ENCODE data around the gene CADPS. TPM values are rescaled to one million over a fixed set of nuclear protein-coding genes. Genes with fewer than 3 reads are reported as not detected.

CADPS gene
- total and polyA plus RNA-seq, 7 donors: 1.6 to 12.5 (median 6.2) TPM; not detected in 1

DNA sequence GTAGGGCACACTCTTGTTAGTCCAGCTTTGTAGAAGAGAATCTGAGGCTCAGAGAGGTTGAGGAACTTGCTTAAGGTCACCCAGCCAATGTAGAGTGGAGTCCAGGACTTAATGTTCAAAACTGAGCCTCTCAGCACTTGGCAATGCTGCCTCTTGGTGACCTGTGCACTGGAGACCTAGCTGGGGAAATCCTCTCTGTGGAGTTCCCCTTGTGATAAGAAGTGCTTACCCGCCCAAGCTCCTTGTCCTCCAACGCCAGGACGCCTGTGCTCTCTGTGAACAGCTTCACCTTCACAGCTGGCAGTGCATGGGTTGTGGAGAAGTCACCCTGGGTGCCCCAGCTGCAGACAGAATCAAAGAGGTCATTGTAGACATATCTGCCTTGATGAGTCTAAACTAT lies 282.8 kb downstream of the CADPS start:
- TF ChIP-seq POLR2A (IDR thresholded peaks at IDR 0.05) (no peak), EP300 (IDR thresholded peaks at IDR 0.05) (no peak), POLR2AphosphoS5 (IDR thresholded peaks at IDR 0.05) (no peak)
- TF ChIP-seq, protein P1, sequence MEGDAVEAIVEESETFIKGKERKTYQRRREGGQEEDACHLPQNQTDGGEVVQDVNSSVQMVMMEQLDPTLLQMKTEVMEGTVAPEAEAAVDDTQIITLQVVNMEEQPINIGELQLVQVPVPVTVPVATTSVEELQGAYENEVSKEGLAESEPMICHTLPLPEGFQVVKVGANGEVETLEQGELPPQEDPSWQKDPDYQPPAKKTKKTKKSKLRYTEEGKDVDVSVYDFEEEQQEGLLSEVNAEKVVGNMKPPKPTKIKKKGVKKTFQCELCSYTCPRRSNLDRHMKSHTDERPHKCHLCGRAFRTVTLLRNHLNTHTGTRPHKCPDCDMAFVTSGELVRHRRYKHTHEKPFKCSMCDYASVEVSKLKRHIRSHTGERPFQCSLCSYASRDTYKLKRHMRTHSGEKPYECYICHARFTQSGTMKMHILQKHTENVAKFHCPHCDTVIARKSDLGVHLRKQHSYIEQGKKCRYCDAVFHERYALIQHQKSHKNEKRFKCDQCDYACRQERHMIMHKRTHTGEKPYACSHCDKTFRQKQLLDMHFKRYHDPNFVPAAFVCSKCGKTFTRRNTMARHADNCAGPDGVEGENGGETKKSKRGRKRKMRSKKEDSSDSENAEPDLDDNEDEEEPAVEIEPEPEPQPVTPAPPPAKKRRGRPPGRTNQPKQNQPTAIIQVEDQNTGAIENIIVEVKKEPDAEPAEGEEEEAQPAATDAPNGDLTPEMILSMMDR (IDR thresholded peaks at IDR 0.05): no peak
- Histone ChIP-seq H3K27me3 (no peaks in the 10 kb centered on the region), H3K4me3 (no peak overlapping the region), H3K27ac (no peak overlapping the region), H3K4me1 (no peaks in the 10 kb centered on the region), H3K36me3 (no peaks in the 10 kb centered on the region), H3K9me3 (no peaks in the 10 kb centered on the region)
- no peak for DNase-seq
- WGBS, 2 donors: 62 to 65% methylated on average over 3 of the region's 3 CpGs
- intact Hi-C loops (cut with DNase I): no loop called here

DNA sequence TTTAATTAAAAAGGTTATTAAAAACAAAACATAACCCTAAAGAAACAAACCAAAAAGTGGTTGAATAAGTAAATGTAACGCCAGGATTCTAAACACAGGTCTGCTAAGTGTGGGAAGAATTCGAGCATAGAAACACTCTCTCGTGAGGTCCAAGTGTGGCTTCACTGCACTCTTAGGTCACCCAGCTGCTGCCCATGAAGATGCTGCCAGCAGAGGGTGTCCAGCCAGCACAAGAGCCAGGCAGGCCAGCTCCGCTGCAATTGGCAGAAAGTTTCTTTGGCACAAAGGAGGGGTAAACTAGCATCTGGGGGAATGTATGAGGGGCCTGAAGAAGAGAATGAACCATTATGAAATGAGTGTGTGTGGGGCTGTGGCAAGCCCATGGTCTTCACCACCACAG lies 286.1 kb downstream of the CADPS start:
- H3K27ac ChIP-seq: no peak overlapping the region
- no peak for TF ChIP-seq POLR2A (IDR thresholded peaks at IDR 0.05)
- no peak for TF ChIP-seq POLR2AphosphoS5 (IDR thresholded peaks at IDR 0.05)
- TF ChIP-seq, protein P1 (IDR thresholded peaks at IDR 0.05): no peak
- no peak for TF ChIP-seq EP300 (IDR thresholded peaks at IDR 0.05)
- DNase-seq: no peak
- H3K4me1 ChIP-seq: no peaks in the 10 kb centered on the region
- H3K4me3 ChIP-seq: no peak overlapping the region
- no peaks in the 10 kb centered on the region for H3K9me3 ChIP-seq
- no peaks in the 10 kb centered on the region for H3K36me3 ChIP-seq
- intact Hi-C loops (cut with DNase I): no loop called here
- no peaks in the 10 kb centered on the region for H3K27me3 ChIP-seq
- WGBS, 2 donors: 80 to 85% methylated on average over 4 of the region's 4 CpGs

DNA sequence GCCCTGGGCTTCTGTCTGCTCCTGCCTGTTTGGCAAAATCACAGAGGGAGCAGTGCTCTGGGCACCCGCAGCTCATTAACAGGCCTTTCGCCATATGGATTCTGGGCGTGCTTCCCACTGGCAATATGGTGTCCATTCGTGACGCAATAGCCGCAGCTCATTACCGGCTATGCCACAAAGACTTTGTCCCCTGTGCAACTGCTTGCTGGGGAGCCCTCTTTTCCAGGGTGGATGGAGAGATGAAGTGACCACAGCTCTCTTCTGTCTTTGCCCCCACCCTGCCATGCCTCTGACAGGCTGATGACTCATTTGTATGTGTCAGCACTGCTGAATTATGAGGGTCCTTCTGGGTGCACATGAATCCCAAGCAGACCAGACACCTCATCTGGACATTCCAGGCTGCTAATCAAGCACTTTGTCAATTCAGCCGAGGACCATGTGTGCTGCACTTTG lies 287.6 kb downstream of the CADPS start:
- Histone ChIP-seq H3K4me1 (no peaks in the 10 kb centered on the region), H3K27me3 (no peaks in the 10 kb centered on the region), H3K9me3 (no peaks in the 10 kb centered on the region), H3K4me3 (no peak overlapping the region), H3K36me3 (no peaks in the 10 kb centered on the region), H3K27ac (no peak overlapping the region)
- intact Hi-C loops (cut with DNase I): no loop called here
- WGBS, 2 donors: 87 to 91% methylated on average over 8 of the region's 8 CpGs
- no peak for TF ChIP-seq EP300 (IDR thresholded peaks at IDR 0.05)
- TF ChIP-seq, protein P1 (IDR thresholded peaks at IDR 0.05): no peak
- no peak for TF ChIP-seq POLR2A (IDR thresholded peaks at IDR 0.05)
- TF ChIP-seq POLR2AphosphoS5 (IDR thresholded peaks at IDR 0.05): no peak
- DNase-seq: no peak

DNA sequence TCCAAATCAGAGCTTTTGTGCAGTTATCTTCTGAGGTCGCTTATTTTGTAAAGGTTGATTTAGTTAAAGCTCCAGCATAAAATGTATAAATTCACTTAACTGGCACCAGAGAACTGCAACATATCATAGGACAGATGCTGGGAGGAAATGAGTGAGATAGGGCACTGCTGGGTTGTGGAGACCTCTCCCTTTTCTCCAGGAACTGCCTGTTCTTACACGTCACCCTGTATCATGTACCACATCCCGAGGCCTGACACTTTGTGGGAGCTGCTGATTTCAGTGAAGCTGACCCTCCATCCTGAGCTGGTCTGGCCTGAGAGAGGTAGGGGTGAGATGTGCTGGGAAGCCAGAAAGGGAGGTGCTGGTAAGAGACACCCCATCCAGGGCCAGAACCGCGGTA lies 288.0 kb downstream of the CADPS start:
- WGBS, 2 donors: 90 to 93% methylated on average over 5 of the region's 5 CpGs
- H3K36me3 ChIP-seq: no peaks in the 10 kb centered on the region
- no peaks in the 10 kb centered on the region for H3K9me3 ChIP-seq
- intact Hi-C loops (cut with DNase I): no loop called here
- TF ChIP-seq POLR2A (IDR thresholded peaks at IDR 0.05): no peak
- TF ChIP-seq EP300 (IDR thresholded peaks at IDR 0.05): no peak
- TF ChIP-seq, protein P1 (IDR thresholded peaks at IDR 0.05): no peak
- TF ChIP-seq POLR2AphosphoS5 (IDR thresholded peaks at IDR 0.05): no peak
- no peak overlapping the region for H3K4me3 ChIP-seq
- no peak for DNase-seq
- H3K4me1 ChIP-seq: no peaks in the 10 kb centered on the region
- H3K27ac ChIP-seq: no peak overlapping the region
- H3K27me3 ChIP-seq: no peaks in the 10 kb centered on the region

DNA sequence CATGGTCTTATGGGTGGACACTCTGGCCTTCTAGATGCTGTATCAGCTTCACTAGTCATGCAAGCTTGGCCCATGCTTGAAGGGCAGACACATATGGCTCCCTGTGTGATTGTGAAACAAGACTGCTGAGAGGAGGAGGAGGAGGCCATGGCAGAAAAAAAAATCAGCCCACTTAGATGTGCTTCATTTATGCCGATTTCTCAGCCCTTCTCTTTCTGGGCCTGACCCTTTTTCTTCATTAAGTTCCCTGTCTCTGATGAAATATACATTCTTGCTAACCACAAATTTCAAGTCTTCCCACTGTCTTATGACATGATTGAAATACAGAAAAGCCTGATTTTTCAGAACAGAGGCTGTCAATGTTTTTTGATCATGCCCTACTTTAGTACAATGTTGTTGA lies 288.9 kb downstream of the CADPS start:
- 78 to 81% methylated on average over 1 of the region's 1 CpG for WGBS, 2 donors
- Histone ChIP-seq H3K27me3 (no peaks in the 10 kb centered on the region), H3K4me1 (no peaks in the 10 kb centered on the region), H3K4me3 (no peak overlapping the region), H3K27ac (no peak overlapping the region), H3K36me3 (no peaks in the 10 kb centered on the region), H3K9me3 (no peaks in the 10 kb centered on the region)
- intact Hi-C loops (cut with DNase I): no loop called here
- DNase-seq: no peak
- TF ChIP-seq EP300 (IDR thresholded peaks at IDR 0.05) (no peak), POLR2A (IDR thresholded peaks at IDR 0.05) (no peak)

All from sigmoid colon (tissue), 7 donors.